H7 (cell line): ENCODE measurements around the gene DEGS1. TPM values are rescaled to one million over a fixed set of nuclear protein-coding genes. Genes with fewer than 3 reads are reported as not detected.

Experiments used
- DNase-seq: peaks from one replicate; pipeline ENCODE4 v3.0.0; 2012
- H3K27me3 ChIP-seq: 2 replicates; pipeline ENCODE4 v1.6.0; 2011; ENCODE audit warnings: mild to moderate bottlenecking, low read length; ENCODE audit not compliant: control insufficient read depth, insufficient read depth
- H3K36me3 ChIP-seq: replicated peaks from 2 replicates; pipeline ENCODE4 v1.5.1; 2011; ENCODE audit warnings: low read length; ENCODE audit not compliant: control insufficient read depth, insufficient read depth
- H3K4me3 ChIP-seq: 2 replicates; pipeline ENCODE4 v1.5.1; 2011; ENCODE audit warnings: low read depth, mild to moderate bottlenecking, control low read depth, low read length, moderate library complexity; ENCODE audit not compliant: insufficient read depth
- total RNA-seq: library from RNA; depleted of rRNA; stranded (reverse); fragments of >200 nt; shearing (Covaris generic); gene quantifications from 2 replicates; pipeline ENCODE4 v1.2.3, GENCODE V29; 2014; rRNA removed

Gene DEGS1
- total RNA-seq: 65.4 and 68.4 TPM in 2 replicates

DNA sequence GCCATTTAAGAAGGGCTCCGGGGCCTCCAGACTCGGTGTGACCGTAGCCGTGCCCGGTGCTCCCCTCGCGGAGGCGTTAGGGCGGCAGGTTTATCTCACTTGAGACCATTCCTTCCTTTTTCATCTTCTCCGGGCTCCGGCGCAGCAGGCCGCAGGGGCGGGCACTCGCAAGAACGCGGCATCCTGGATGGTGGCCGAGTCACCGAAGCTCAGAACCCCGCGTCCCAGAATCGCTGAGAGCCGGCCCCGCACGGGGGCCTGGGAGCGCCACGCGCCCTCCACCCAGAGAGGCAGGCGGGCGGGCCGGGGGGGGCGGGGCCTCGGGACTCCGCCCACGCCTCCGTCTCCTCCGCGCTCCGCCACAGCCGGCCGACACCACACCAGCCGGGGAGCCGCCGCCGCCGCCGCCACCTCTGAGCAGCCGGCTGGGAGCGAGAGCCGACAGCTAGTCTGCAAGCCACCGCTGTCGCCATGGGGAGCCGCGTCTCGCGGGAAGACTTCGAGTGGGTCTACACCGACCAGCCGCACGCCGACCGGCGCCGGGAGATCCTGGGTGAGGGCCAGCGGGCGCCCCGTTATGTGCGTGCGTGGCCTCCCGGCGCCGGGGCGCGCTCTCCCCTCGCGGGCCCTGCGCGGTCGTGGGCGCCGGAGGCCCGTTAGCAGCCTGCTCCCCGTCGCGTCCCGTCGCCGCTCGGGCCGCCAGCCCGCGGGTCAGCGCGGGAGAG lies at the start of gene DEGS1:
DEGS1 (plus strand) TSS at position 375 of the 725 bp plus-strand sequence; CDS start at position 472, 97 bp downstream.
- peak within 1 kb of the TSS; percentile 94 for H3K4me3 ChIP-seq
- DNase-seq: peak; percentile 99
- no peaks in the 10 kb centered on the region for H3K27me3 ChIP-seq
- H3K36me3 ChIP-seq: no peaks in the 10 kb centered on the region; the same call in 1 of the 2 replicates

DNA sequence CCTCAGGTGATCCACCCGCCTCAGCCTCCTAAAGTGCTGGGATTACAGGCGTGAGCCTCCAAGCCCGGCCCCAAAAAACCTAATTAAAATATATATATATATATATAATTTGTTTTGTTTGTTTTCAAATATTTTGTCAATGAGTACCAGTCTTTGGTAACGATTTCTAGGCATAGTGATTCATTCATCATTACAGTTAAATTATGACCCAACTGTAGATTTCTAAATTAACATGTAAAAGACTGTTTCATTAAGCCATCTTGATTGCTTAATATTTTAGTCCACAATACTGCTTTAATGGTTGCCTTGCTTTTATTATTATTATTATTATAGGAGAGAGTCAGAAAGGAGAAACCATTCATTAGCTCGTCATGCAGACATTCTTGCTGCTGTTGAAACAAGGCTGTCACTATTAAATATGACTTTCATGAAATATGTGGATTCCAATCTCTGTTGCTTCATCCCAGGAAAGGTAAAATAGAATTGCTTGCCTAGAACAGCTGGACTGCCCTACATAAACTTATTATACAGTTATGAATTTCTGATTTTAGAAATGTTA lies 49.2 kb upstream of the DEGS1 start:
- H3K36me3 ChIP-seq: peaks cover 6% of the 10 kb centered on the region
- no peak for DNase-seq
- H3K27me3 ChIP-seq: no peaks in the 10 kb centered on the region
- no peak overlapping the region for H3K4me3 ChIP-seq

DNA sequence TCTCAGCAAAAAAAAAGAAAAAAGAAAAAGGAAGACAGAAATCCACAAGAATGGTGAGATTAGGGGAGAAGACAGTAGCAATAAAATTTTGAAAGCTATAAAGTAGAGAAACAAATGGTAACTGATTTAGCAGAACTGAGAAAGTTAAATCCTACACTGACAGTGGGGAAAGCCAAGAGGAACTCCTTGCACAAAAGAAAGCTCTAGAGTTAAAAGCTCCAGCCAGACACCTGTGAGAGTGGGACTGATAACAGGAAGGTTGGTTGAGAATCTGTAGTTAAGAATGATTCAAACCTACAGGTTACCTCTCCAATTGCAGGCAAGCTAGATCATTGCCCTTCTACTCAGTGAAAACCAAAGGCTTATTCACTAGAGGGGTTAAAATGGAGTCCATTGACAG lies 45.5 kb upstream of the DEGS1 start:
- Histone ChIP-seq H3K4me3 (no peak overlapping the region), H3K36me3 (peaks cover 2% of the 10 kb centered on the region), H3K27me3 (no peaks in the 10 kb centered on the region)
- DNase-seq: no peak

DNA sequence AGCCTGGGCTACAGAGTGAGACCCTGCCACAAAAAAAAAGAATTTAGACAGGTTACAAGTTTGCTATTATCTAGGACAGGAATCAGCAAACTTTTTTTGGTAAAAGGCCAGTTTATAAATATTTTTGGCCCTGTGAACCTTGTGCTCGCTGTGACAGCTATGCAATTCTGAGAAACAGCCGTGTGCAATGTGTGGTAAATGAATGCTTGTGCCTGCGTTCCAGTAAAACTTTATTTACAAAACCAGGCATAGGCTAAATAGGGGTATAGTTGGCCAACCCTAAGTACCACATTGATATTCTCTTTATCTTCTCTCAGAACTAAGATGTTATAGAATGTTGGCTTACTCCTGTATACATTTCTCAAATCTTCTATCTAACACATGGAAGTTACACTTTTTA lies 44.8 kb upstream of the DEGS1 start:
- Histone ChIP-seq H3K27me3 (no peaks in the 10 kb centered on the region), H3K4me3 (no peak overlapping the region), H3K36me3 (peaks cover 2% of the 10 kb centered on the region)
- no peak for DNase-seq

DNA sequence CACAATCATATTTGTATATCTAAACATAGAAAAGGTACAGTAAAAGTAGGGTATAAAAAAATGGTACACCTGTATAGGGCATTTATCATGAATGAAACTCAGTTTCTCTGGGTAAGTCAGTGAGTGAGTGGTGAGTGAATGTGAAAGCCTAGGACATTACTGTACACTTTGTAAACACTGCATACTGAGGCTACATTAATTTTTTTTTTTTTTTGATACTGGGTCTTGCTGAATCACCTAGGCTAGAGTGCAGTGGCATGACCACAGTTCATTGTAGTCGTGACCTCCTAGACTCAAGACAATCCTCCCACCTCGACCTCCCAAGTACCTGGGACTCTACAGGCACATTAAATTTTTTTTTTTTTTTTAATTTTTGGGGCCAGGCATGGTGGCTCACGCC lies 41.3 kb upstream of the DEGS1 start:
- no peaks in the 10 kb centered on the region for H3K27me3 ChIP-seq
- no peaks in the 10 kb centered on the region; the same call in none of the 2 replicates for H3K36me3 ChIP-seq
- no peak for DNase-seq
- no peak overlapping the region for H3K4me3 ChIP-seq

DNA sequence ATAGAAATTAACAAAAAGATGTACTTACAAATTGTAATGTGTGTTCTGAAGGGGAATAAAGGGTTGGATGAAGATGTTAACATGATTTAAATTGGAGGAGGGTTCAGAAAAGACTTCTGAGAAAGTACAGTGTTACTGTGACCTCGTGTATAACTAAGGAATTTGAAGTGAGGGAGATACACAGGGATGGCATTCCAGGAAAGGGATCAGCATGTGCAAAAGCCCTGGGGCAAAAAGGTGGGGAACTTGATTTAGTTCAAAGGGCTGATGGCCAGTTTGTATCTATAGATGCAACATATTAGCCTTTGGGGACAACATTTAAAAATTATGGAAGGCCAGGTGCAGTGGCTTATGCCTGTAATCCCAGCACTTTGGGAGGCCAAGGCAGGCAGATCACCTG lies 33.3 kb upstream of the DEGS1 start:
- DNase-seq: no peak
- H3K4me3 ChIP-seq: no peak overlapping the region
- no peaks in the 10 kb centered on the region for H3K27me3 ChIP-seq
- no peaks in the 10 kb centered on the region for H3K36me3 ChIP-seq

DNA sequence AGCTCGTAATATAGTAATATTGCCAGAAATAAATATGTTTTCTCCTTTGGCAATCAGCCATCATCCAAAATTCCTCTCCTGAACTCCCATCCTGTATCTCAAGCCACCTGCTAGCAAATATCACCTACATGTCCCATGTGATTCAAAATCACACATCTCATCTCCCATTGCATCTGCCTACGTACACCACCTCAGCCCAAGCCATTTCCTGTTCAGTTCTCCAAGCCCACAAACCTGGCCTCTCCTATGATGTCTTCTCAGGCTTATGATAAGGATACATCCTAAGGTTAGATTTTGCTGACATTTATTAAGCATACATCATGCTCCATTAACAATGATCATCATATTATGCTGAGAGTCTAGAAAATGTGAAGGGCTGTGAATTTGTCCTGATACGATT lies 31.9 kb upstream of the DEGS1 start:
- DNase-seq: no peak
- no peak overlapping the region for H3K4me3 ChIP-seq
- no peaks in the 10 kb centered on the region for H3K27me3 ChIP-seq
- H3K36me3 ChIP-seq: no peaks in the 10 kb centered on the region

DNA sequence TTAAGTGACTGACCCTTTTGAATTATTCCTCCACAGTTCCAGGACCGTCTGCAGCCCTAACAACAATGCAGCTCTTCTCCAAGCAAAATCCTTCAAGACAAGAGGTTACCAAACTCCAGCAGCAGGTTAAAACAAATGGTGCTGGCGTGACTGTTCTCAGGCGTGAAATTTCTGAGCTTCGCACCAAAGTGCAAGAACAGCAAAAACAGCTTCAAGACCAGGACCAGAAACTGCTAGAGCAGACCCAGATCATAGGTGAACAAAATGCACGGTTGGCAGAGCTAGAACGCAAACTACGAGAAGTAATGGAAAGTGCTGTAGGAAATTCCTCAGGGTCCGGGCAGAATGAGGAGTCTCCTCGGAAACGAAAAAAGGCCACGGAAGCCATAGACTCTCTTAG lies 25.7 kb upstream of the DEGS1 start:
- Histone ChIP-seq H3K27me3 (no peaks in the 10 kb centered on the region), H3K36me3 (peaks cover 9% of the 10 kb centered on the region), H3K4me3 (no peak overlapping the region)
- no peak for DNase-seq

DNA sequence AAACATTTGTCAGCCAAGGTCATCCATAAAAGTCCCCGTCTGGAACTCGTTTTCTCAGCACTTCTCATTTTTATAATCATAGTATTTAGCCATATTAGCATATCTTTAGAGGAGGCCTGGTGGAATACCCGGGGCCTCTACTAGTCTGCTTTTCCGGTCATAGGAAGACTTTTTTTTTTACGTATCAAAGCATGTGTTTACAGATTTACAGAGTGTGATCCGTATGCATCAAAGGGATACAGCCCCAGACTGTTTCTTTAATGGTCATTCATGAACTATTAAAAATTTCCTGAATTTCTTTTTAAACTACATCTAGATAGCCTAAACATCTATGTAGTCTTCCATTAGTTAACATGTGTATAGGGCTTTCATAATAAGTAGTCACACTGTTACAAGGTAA lies 23.5 kb upstream of the DEGS1 start:
- DNase-seq: no peak
- peaks cover 9% of the 10 kb centered on the region for H3K36me3 ChIP-seq
- H3K27me3 ChIP-seq: no peaks in the 10 kb centered on the region
- H3K4me3 ChIP-seq: no peak overlapping the region

DNA sequence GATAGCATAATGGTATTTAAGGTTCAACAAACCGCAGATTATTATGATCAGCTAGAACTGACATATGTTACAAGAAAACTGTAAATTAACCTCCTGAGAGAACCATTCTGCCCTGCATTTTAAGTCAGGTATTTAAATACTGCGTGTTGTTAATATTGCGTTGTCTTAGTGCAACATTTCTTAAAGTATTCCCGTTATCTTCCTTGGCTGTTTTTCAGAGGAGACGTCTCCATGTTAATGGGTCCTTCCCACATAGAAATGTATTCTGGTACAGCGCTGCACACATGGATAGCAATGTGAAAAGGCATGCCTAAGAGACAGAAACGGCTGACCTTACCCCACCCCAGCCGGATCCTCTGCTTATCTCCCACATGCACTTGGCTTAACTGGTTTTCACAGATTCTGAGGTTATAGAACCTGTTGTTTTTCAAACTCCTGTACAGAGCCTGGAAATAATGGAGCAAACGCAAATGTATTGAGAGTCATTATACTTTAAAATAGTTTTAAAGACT lies 22.8 kb upstream of the DEGS1 start:
- no peak for DNase-seq
- no peaks in the 10 kb centered on the region for H3K27me3 ChIP-seq
- no peak overlapping the region for H3K4me3 ChIP-seq
- H3K36me3 ChIP-seq: peaks cover 9% of the 10 kb centered on the region

DNA sequence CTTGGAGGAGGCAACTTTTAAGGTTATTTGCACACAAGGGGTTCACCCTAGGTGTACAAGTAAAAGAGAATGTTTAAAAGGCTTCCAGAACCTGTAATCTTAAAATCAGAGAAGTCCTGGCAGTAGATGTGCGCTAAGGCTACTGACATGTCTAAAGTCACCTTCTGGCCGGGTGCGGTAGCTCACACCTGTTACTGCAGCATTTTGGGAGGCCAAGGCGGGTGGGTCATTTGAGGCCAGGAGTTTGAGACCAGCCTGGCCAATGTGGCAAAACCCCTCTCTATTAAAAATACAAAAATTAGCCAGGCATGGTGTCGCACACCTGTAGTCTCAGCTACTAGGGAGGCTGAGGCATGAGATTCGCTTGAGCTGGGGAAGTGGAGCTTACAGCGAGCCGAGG lies 20.3 kb upstream of the DEGS1 start:
- Histone ChIP-seq H3K27me3 (no peaks in the 10 kb centered on the region), H3K4me3 (no peak overlapping the region), H3K36me3 (peaks cover 4% of the 10 kb centered on the region; the same call in 1 of the 2 replicates)
- DNase-seq: no peak

DNA sequence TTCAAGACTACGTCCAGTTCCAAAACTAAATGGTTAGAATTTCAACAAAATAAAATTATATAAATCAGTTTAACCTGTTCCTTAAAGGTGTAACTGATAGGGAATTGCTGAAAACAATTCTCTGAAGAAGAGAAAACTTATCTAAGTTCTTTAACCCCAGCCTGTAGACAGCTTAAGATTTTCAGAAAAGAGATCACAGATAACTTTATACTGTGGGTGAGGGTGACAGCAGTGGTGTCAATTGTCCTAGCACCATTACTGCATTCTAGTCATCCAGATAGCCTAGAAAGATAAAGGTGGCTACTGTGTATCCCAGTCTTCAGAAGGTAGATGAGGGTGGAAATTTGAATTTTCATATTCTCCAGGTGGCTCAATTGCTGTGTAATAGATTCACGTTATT lies 19.7 kb upstream of the DEGS1 start:
- no peak for DNase-seq
- H3K36me3 ChIP-seq: 0 out of 2 replicates have a peak, but pooled peaks cover 3% of the 10 kb centered on the region
- H3K4me3 ChIP-seq: no peak overlapping the region
- H3K27me3 ChIP-seq: no peaks in the 10 kb centered on the region

DNA sequence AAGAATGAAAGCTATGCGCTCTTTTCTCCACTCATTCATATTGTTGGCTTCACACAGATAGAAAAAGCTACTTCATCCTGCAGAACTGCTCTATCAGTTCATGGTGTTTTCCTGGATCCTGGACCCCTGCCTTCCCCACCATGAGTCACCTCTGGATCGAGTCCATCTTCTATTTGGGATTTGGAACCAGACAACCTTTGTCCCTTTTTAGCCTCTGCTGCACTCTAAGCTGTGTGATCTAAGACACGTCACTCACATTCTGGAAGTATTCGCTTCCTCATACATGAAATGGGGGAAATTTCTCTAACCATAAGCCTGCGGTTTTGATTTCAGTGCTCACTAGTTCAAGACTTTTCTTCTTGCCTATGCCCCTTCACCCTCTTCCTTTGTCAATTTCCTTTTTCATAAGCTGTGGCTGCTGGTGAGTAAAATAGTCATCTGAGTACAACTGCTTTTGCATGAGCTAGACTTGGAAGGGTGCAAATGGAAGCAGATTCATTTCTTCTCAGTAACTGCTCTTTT lies 14.1 kb upstream of the DEGS1 start:
- no peak for DNase-seq

DNA sequence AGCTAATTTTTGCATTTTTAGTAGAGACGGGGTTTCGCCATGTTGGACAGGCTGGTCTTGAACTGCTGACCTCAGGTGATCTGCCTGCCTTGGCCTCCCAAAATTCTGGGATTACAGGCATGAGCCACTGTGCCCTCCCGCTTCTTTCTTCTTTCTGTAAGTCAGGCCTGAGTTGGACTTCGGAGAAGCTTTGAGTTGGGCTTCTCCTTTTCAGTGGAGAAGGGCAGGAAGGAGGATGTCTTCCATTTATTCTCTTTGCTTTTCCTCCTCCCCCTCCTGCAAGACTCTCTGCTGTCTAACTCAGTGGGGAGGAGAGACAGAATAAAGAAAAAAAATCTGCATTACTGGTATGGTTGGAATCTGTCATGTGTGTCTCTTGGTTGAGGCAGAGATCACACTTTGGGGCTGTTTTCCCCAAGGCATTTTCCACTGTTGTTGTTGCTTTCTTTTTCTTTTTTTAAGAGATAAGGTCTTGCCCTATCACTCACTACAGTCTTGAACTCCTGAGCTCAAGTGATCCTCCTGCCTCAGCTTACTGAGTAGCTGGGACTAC lies 13.2 kb upstream of the DEGS1 start:
- Histone ChIP-seq H3K36me3 (no peaks in the 10 kb centered on the region), H3K27me3 (no peaks in the 10 kb centered on the region), H3K4me3 (no peak overlapping the region)
- no peak for DNase-seq

More for the DNA sequence above, 14.1 kb upstream of the DEGS1 start:
- Histone ChIP-seq H3K4me3 (no peak overlapping the region), H3K27me3 (no peaks in the 10 kb centered on the region), H3K36me3 (no peaks in the 10 kb centered on the region)

DNA sequence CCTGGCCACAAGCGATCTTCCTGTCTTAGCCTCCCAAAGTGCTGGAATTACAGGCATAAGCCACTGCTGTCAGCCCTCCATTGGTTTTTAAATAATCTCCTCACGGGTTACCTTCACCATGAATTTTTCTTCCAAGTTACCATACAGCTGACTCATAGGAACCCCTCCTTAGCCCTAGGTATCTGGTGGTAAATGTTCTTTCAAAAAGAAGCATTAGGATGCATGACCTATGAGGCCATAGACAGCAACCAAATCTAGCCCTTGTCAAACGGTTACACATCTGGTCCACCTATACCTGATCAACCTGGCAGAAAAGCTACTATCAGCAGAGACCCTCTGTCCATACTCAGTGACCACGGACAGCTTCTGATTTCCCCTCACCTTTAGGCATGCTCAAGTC lies 12.7 kb upstream of the DEGS1 start:
- H3K27me3 ChIP-seq: no peaks in the 10 kb centered on the region
- no peaks in the 10 kb centered on the region for H3K36me3 ChIP-seq
- H3K4me3 ChIP-seq: no peak overlapping the region
- no peak for DNase-seq
